Pancreas (tissue), 10 donors: ENCODE measurements around the gene USP25. TPM values are rescaled to one million over a fixed set of nuclear protein-coding genes. Genes with fewer than 3 reads are reported as not detected.
A peak's percentile ranks its signal among the peaks of the same experiment; 100 is the strongest.

Source experiments
- ATAC-seq, 4 donors: fragments of 200-7000 bp; cut with Tn5 transposase; one replicate each; pipeline versions ENCODE4 v1.8.0 to v1.9.1; 2020; ENCODE audit warnings: mild to moderate bottlenecking in 4 of 4, moderate library complexity in 4 of 4
- DNase-seq, 6 donors: peaks; one replicate each; pipeline ENCODE4 v3.0.0-alpha.2; 2020
- FAIRE-seq: peaks from 2 replicates; lab custom pipeline; 2012; peaks lifted over from hg19 to GRCh38; lab: Jason Lieb, UNC
- H3K27ac ChIP-seq, 4 donors: fragments of 200-600 bp; sonication (generic); 1 replicate in 3 of 4; 2 replicates in 1 of 4; pipeline versions ENCODE4 v1.5.0 to v1.8.0; 2020
- H3K27me3 ChIP-seq, 4 donors: fragments of 200-600 bp; one replicate each; pipeline ENCODE4 v1.8.0; 2021
- H3K36me3 ChIP-seq, 3 donors: fragments of 200-600 bp; sonication (generic) in 1 of 3; one replicate each; pipeline versions ENCODE4 v1.5.0 to v1.8.0; 2020 to 2021
- H3K4me1 ChIP-seq, 3 donors: fragments of 200-600 bp; one replicate each; pipeline ENCODE4 v1.8.0; 2021
- H3K4me3 ChIP-seq, 4 donors: fragments of 200-600 bp; sonication (generic) in 2 of 4; one replicate each; pipeline versions ENCODE4 v1.5.0 to v1.8.0; 2020 to 2021
- H3K9me3 ChIP-seq, 4 donors: fragments of 200-600 bp; one replicate each; pipeline ENCODE4 v1.8.0; 2021
- WGBS, 2 donors: extraction: QIAGEN DNeasy Blood & Tissue Kit; methylation state at CpG; one replicate each; pipeline ENCODE4 v1.1.7; 2013; 5-methylcytosine and 5-hydroxymethylcytosine counted together
- intact Hi-C, 3 donors: fragments of 100-400 bp; cut with DNase I; formaldehyde crosslinking; loops; one replicate each; pipeline versions ENCODE4 v1.11.1 to v1.14.2; 2022
- polyA plus RNA-seq, 2 donors: library from polyadenylated mRNA; stranded (reverse); fragments of 200-250 nt; gene quantifications; one replicate each; pipeline ENCODE4 v1.2.3, GENCODE V29; 2013
- total RNA-seq, 6 donors: library from RNA; stranded (reverse); fragmentation: NEBNext Ultra II Directional in 4 of 6; extraction: Animal tissue kit (Norgen Biotek cat#: 25700) in 4 of 6; gene quantifications; one replicate each; pipeline versions ENCODE4 v1.2.1 to v1.2.4, GENCODE V29; 2021 to 2023
- TF ChIP-seq, protein P1 (sequence below), 4 donors: fragments of 200-600 bp; sonication (generic) in 3 of 4; IDR thresholded peaks; one replicate each; pipeline versions ENCODE4 v1.5.0 to v1.8.0; 2021; ENCODE audit warnings: antibody characterized with exemption in 4 of 4
- donor health status: healthy with polysubstance abuse.
- donor health status: DM: no; HTN: no; CAD: no; lungs with moderate emphysema.
- donor health status: DM: no; HTN: no; CAD: no.
- donor health status: control.
- donor health status: control.
- donor health status: Bipolar disorder and iron deficiency.
- donor health status: DM: yes; HTN: yes; CAD: no.
- donor health status: DM: no; HTN: no; CAD: no.
- donor health status: DM: no; HTN: no; CAD: no.
- donor health status: DM: yes; HTN: yes; CAD: no.

USP25 gene
- 10 to 100 TPM; 14.0 to 24.8 (median 16.2) TPM for total RNA-seq
- 1 to 10 TPM; 4.3 to 8.1 TPM for polyA plus RNA-seq

- no peaks in the 10 kb centered on the region for H3K9me3 ChIP-seq
These were observed at the start of gene USP25 for GRCh38 chr21:15729674-15730483. TSS of gene USP25 (plus strand) at chr21:15729982. CDS start at chr21:15730394, 412 bp downstream.

GRCh38 chr21:15682186-15682895 is 47.4 kb upstream of the USP25 start:
- Histone ChIP-seq H3K27ac (peak overlapping the region in 2 of 4 donors; percentile 13 to 31), H3K36me3 (no peaks in the 10 kb centered on the region), H3K4me3 (no peak overlapping the region), H3K4me1 (no peaks in the 10 kb centered on the region), H3K27me3 (no peaks in the 10 kb centered on the region), H3K9me3 (no peaks in the 10 kb centered on the region)
- WGBS, 2 donors = 86% methylated on average over 6 of the region's 6 CpGs
- no peak for DNase-seq
- intact Hi-C loops = no loop called here
- no peak for FAIRE-seq
- TF ChIP-seq, protein P1, sequence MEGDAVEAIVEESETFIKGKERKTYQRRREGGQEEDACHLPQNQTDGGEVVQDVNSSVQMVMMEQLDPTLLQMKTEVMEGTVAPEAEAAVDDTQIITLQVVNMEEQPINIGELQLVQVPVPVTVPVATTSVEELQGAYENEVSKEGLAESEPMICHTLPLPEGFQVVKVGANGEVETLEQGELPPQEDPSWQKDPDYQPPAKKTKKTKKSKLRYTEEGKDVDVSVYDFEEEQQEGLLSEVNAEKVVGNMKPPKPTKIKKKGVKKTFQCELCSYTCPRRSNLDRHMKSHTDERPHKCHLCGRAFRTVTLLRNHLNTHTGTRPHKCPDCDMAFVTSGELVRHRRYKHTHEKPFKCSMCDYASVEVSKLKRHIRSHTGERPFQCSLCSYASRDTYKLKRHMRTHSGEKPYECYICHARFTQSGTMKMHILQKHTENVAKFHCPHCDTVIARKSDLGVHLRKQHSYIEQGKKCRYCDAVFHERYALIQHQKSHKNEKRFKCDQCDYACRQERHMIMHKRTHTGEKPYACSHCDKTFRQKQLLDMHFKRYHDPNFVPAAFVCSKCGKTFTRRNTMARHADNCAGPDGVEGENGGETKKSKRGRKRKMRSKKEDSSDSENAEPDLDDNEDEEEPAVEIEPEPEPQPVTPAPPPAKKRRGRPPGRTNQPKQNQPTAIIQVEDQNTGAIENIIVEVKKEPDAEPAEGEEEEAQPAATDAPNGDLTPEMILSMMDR (IDR thresholded peaks at IDR 0.05) = no peak
- ATAC-seq = peak in 3 of 4 donors; percentile 26 to 78 (median 69)

More at GRCh38 chr21:15729674-15730483, at the start of gene USP25:
- Histone ChIP-seq H3K27me3 (no peaks in the 10 kb centered on the region), H3K4me3 (peak within 1 kb of the TSS; percentile 58 to 86 (median 68)), H3K4me1 (peaks cover 4 to 14% (median 7%) of the 10 kb centered on the region in 3 donors), H3K27ac (peak within 1 kb of the TSS; percentile 73 to 97 (median 90)), H3K36me3 (no peaks in the 10 kb centered on the region)
- 0% methylated on average over 46 to 118 of the region's 123 CpGs for WGBS, 2 donors
- TF ChIP-seq, protein P1 (IDR thresholded peaks at IDR 0.05) = no peak
- ATAC-seq (peak; percentile 92 to 96 (median 92)), DNase-seq (peak; percentile 90 to 98 (median 94)), FAIRE-seq (no peak)
- intact Hi-C loops = no loop called here

GRCh38 chr21:15682977-15683376 is 46.8 kb upstream of the USP25 start:
- no peak overlapping the region for H3K4me3 ChIP-seq
- DNase-seq (no peak), FAIRE-seq (no peak), ATAC-seq (peak in 2 of 4 donors; percentile 64 to 85)
- WGBS, 2 donors = 35 to 44% methylated on average over 2 of the region's 2 CpGs
- TF ChIP-seq, protein P1 (IDR thresholded peaks at IDR 0.05) = no peak
- no peaks in the 10 kb centered on the region for H3K9me3 ChIP-seq
- intact Hi-C loops = no loop called here
- H3K27me3 ChIP-seq = no peaks in the 10 kb centered on the region
- H3K27ac ChIP-seq = peak overlapping the region in 2 of 4 donors; percentile 13 to 31
- H3K36me3 ChIP-seq = no peaks in the 10 kb centered on the region
- H3K4me1 ChIP-seq = no peaks in the 10 kb centered on the region

GRCh38 chr21:15686506-15686905 is 43.3 kb upstream of the USP25 start:
- no peak for FAIRE-seq
- no peak overlapping the region for H3K27ac ChIP-seq
- no peaks in the 10 kb centered on the region for H3K4me1 ChIP-seq
- 48 to 63% methylated on average over 1 of the region's 1 CpG for WGBS, 2 donors
- intact Hi-C loops = no loop called here
- no peak for DNase-seq
- TF ChIP-seq, protein P1 (IDR thresholded peaks at IDR 0.05) = no peak
- no peaks in the 10 kb centered on the region for H3K36me3 ChIP-seq
- H3K9me3 ChIP-seq = no peaks in the 10 kb centered on the region
- no peaks in the 10 kb centered on the region for H3K27me3 ChIP-seq
- peak in 1 of 4 donors; percentile 51 for ATAC-seq
- no peak overlapping the region for H3K4me3 ChIP-seq
